Hematopoietic multipotent progenitor cell treated with erythropoietin and hydrocortisone succinate and interleukin-3 and kit ligand, for 8 days (in vitro differentiated cells): Measurements from ENCODE around the gene NSFL1C.
"Not testable (repeated sequence)": the region's sequence is repeated elsewhere in the genome, so short reads cannot be mapped to it uniquely, and the experiment has no call there.

Source experiments
- DNase-seq: peaks from one replicate; pipeline ENCODE4 v3.0.0-alpha.2; 2015

Gene NSFL1C

DNA sequence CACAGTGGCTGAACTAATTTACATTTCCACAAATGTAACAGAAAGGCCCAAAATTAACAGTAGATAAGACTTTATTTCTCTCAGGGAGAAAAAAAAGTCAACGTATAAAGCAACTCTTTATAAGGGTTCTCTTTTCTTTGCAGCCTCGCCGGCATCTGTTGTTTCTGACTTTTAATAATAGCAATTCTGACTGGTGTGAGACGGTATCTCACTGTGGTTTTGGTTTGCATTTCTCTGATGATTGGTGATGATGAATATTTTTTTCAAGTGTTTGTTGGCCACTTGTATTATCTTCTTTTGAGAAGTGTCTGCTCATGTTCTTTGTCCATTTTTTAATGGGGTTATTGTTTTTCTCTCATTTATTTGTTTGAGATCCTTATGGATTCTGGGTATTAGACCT is 46.6 kb downstream of the NSFL1C start:
- no peak for DNase-seq

- no peak for DNase-seq
These were observed 48.3 kb downstream of the NSFL1C start for GRCh38 chr20:1418350-1418749.

DNA sequence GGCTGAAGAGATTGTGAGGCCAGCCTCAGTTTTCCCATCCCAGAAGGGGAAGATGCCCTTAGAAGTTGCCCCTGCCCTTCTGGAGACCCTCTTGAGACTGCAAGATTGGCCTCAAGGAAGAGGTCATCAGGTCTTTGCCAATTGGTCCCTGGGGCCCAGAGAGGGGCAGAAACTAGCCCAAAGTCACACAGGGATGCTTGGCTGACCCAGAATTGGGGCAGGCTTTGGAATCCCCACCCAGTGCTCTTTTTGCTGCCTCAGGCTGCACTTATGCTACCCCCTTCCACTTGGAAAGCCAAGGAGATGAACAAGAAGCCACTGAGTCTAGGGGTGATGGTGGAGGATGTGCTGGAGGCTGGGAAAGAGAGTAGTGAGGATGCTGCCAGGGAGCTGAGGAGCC is 48.9 kb downstream of the NSFL1C start:
- no peak for DNase-seq

DNA sequence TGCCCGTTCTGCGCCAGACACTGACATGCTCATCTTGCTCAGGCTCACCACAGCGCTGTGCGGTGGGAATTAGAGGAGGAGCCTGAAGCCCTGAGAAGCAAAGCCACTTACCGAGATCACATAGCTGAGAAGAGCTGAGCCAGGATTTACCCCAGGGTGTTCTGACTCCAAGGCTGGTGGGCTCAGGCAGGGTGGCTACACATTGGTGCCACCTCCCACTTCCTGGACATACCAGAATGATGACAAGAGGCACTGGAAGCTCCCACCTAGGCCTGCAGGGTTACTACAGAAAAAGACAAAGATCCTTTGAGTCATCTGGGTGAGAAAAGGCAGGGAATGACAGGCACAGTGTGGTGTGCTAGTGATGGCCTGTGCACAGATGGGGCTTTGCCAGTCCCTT is 49.4 kb downstream of the NSFL1C start:
- no peak for DNase-seq

DNA sequence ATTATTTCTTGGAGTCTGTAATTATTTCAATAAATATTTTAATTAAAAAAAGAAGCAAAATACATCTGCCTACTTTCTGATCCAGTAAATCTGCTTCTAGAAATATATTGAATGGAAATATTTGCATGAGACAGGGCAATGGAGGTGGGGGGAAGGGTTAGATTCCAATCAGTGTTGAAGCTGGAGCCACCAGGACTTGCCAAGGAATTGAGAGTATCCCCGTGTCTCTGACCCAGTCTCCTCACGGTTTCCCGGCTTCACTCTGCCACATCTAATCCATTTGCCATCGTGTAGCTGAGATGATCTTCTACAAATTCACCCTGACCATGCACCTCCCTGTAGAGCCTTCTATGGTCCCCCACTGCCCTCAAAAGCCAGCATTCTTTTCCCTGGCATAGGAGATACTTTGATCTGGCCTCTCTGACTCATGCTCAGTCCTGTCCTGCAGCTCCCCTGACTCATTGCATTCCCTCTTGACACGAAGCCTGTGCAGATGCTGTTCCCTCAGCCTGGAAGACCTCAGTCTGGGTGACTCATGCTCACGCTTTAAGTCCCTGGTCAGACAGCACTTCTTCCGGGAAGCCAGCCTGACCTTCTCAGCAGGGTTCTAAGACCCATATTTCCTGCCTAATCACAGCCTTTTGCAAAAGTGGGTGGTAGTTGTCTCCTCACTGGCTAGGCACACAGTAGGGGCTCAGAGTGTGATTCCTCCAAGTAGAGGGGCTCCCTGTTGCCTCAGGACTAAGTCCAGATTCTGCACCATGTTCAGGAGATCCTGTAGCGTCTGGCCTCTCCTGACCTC is 50.8 kb downstream of the NSFL1C start:
- DNase-seq: no peak

DNA sequence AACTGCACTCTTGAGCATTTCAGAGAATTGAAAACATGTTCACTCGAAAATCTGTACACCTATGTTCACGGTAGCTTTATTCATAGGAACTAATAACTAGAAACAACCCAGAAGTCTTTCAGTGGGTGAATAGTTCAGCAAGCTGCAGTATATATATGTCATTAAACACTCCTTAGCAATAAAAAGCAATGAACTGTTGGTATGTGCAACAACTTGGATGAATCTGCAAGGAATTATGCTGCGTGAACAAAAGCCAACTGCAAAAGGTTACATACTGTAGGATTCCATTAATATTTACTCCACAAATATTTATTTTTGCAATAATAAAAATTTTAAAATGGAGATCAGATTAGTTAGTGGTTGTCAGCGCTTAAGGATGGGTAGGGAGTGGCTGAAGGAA is 51.7 kb downstream of the NSFL1C start:
- DNase-seq: no peak

- no peak for DNase-seq
These were observed 60.8 kb downstream of the NSFL1C start for GRCh38 chr20:1405801-1406200.

DNA sequence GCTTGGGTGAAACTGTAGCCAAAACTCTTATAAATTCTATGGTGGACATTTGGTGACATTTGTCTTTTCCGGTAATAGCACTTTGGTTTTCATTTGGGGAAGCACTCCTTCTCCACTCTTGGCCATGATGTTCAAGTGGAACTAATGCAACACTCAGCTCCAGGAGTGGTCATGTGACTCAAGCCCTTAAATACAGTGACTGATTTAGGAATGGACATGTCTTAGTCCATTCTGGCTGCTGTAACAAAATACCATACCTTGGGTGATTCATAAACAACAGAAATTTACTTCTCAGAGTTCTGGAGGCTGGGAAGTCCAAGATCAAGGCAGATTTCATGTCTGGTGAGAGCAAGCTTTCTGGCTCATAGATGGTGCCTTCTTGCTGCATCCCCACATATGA is 63.0 kb downstream of the NSFL1C start:
- DNase-seq: no peak

DNA sequence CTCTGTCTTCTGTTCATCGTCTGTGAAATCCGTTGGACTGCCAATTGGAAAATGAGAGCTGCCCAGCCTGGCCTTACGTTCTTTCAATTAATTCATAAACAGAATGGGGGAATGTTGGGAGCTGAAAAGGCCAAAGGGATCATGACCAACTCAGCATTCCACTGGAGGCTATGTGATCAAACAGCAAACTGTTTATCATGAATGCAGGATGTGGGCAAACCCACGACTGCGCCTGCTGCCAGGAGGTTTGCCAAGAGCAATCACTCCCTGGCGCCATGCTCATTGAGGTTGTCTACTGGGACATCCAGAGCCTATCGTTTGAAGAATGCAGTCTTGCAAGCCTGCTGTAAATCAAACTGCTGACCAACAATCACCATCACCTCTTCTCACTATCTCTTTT is 64.5 kb downstream of the NSFL1C start:
- no peak for DNase-seq

DNA sequence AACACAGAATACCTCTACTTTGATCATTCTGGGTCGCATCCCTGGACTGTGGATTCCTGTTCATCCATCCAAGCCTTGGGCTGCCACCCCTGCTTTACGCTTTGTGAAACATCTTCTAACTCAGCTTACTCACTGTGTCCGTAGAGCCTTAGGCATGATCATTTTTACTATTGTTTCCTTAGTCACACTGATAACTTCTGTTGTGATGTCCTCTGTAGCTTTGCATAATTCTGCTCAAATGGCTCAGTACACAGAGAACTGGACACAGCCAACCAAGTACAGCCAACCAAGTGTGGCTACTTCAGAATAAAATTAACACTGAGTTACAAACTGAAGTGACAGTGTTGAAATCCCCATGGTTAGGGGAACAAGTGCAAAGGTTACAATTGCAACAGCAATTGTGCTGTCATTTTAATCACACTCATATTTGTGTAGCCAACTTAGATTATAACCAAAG is 65.2 kb downstream of the NSFL1C start:
- DNase-seq: no peak

GRCh38 chr20:1399678-1400366 is 66.8 kb downstream of the NSFL1C start:
- DNase-seq: not testable (repeated sequence)

- DNase-seq: not testable (repeated sequence)
These were observed 68.5 kb downstream of the NSFL1C start for GRCh38 chr20:1398185-1398584.

DNA sequence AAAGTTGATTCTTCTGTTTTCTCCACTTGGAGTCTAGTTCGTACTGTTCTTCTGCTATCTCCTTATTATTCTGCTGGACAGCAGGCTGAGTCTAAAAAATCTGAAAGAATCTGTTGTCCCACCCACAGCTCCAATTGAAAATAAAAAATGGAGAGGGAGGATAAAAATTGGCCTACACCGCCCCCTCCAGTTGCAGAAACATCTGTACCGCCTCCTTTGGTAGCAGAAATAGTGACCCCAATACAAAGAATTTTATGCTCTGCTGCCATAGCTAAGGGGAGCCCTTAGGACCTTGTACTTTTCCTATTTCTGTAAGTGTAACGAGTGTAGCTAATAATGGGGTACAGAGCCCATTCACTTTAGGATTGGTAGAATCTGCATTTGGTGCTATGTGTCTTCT is 68.9 kb downstream of the NSFL1C start:
- DNase-seq: no peak

- DNase-seq: no peak
These were observed 69.9 kb downstream of the NSFL1C start for GRCh38 chr20:1396702-1397101.

DNA sequence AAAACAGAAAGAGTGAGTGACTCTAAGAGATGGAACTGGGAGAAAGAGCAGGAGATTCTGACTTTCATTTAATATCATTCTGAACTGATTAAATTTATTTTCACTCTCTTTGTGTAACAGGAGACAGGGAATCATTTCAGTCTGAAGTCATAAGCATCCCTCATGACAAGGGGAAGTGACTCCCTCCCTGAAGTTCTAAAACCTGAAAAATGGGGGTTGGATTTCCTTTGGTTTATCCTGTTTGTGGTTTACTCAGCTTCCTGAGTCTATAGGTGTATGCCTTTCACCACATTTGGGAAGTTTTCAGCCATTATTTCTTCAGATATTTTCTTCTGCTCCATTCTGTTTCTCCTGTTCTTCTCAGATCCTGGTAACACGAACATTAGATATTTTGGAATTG is 70.4 kb downstream of the NSFL1C start:
- DNase-seq: no peak

GRCh38 chr20:1394686-1395085 is 72.0 kb downstream of the NSFL1C start:
- DNase-seq: no peak

DNA sequence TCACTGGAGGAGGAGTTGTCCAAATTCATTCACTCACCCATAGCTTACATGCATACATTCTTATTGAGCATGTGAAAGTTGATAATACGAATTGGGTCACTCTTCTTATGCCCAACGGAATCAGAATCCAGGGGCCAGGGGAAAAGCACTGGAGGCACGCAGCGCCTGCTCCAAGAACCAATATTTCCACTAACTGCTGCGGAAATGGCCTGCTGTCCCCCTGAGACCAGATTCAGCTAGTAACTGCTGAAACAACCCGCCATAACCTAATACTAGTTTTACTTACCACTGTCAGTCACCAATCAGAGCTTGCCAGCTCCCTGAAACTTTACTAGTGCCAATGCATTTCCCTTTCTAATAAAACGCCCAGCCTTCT is 73.2 kb downstream of the NSFL1C start:
- no peak for DNase-seq

GRCh38 chr20:1392693-1393506 is 73.7 kb downstream of the NSFL1C start, which contains the start of gene FKBP1A:
Gene FKBP1A (minus strand): TSS chr20:1393054. CDS start chr20:1392998, 56 bp downstream.
- peak; percentile 93 for DNase-seq

DNA sequence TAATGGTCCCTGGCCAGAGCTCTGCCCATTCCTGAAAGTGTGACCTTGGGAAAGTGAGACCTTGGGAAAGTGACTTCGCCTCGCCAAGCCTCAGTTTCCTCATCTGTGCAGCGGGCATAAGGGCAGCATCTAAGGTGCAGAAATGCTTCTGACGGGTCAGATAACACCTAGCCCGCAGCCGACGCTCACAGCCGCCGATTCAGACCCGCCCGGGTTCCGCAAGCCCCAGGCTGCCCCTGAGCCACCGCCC is 74.3 kb downstream of the NSFL1C start:
- peak; percentile 33 for DNase-seq
